ENCODE measurements around the gene CNTN4. TPM values are rescaled to one million over a fixed set of nuclear protein-coding genes. Genes with fewer than 3 reads are reported as not detected.

The CNTN4 gene
- polyA plus RNA-seq, 1 experiment = not detected

DNA sequence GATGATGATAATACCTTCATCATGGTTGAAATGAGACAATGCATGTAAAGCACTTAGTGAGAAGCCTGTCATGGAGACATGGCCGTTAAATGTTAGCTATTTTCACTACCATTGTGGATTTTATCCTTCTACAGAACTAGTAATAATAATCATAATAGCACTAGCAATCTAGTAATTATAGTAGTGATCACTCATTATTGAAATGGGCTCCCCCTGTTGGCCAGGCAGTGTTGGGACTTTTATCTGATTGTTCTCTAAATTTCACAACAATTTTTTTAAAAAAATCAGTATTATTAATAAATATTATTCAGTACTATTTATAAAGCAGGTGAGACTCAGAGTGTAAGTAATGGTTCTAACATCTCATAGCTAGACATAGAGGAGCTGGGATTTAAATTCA lies 615.3 kb downstream of the CNTN4 start:
- no peak for DNase-seq (ENCODE audit: low read depth, low spot score)
- Histone ChIP-seq H3K27me3 (ENCODE audit: control insufficient read depth, insufficient read depth, low read length) (no peaks in the 10 kb centered on the region), H3K4me3 (ENCODE audit: low read depth, low read length) (no peak overlapping the region), H3K9me3 (ENCODE audit: control insufficient read depth, insufficient read depth, low read length) (peaks cover 8% of the 10 kb centered on the region; the same call in 1 of the 2 replicates), H3K27ac (ENCODE audit: low read depth, low read length) (no peak overlapping the region)
- TF ChIP-seq, protein P1, sequence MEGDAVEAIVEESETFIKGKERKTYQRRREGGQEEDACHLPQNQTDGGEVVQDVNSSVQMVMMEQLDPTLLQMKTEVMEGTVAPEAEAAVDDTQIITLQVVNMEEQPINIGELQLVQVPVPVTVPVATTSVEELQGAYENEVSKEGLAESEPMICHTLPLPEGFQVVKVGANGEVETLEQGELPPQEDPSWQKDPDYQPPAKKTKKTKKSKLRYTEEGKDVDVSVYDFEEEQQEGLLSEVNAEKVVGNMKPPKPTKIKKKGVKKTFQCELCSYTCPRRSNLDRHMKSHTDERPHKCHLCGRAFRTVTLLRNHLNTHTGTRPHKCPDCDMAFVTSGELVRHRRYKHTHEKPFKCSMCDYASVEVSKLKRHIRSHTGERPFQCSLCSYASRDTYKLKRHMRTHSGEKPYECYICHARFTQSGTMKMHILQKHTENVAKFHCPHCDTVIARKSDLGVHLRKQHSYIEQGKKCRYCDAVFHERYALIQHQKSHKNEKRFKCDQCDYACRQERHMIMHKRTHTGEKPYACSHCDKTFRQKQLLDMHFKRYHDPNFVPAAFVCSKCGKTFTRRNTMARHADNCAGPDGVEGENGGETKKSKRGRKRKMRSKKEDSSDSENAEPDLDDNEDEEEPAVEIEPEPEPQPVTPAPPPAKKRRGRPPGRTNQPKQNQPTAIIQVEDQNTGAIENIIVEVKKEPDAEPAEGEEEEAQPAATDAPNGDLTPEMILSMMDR (IDR thresholded peaks at IDR 0.05; ENCODE audit: low read depth, low read length) = 0 out of 2 replicates have a peak, but pooled peaks have one; percentile 16
- ChIA-PET POLR2A (no interaction called here), CTCF (no interaction called here)

DNA sequence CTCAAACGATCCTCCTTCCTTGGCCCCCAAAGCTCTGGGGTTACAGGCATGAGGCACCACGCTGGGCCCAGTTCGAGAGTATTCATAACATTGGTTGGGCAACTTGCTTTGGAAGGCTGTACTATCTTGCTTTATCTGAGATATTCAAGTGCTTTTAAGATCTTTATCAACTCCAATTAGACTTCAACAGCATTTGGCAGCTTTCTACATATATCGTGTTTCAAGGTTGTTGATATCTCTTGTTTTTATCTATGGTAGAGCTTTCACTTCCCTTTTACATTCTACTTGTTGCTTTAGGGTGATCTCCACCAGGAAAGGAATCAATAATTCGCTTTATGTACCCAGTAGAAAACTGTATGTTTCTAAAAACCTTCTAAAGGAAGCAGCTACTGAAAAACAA lies 616.2 kb downstream of the CNTN4 start:
- Histone ChIP-seq H3K27ac (ENCODE audit: low read depth, low read length) (no peak overlapping the region), H3K9me3 (ENCODE audit: control insufficient read depth, insufficient read depth, low read length) (peaks cover 5% of the 10 kb centered on the region), H3K27me3 (ENCODE audit: control insufficient read depth, insufficient read depth, low read length) (no peaks in the 10 kb centered on the region), H3K4me3 (ENCODE audit: low read depth, low read length) (no peak overlapping the region)
- no peak for DNase-seq (ENCODE audit: low read depth, low spot score)
- TF ChIP-seq, protein P1 (IDR thresholded peaks at IDR 0.05; ENCODE audit: low read depth, low read length) = no peak
- ChIA-PET CTCF (no interaction called here), POLR2A (no interaction called here)

DNA sequence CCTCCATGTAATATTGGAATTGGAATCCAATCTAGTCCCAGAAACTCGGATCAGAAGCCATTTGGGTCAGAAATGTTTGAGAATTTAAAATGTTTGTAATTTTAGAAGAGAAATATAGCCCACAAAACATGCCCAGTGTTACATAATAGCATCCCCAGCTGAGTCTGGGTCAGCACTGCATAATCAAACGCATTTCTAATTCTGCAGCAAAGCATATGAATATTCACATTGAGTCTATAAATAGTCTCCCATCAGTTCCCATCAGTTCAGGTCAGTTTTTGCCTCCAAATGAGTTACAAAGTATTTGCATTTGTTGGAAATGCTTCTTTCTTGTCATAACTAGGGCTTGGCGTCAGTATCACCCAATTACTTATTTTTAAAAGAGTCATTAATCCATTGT lies 628.4 kb downstream of the CNTN4 start:
- POLR2A ChIA-PET = no interaction called here
- CTCF ChIA-PET = no interaction called here
- Histone ChIP-seq H3K9me3 (ENCODE audit: control insufficient read depth, insufficient read depth, low read length) (peaks cover 7% of the 10 kb centered on the region), H3K4me3 (ENCODE audit: low read depth, low read length) (no peak overlapping the region), H3K27me3 (ENCODE audit: control insufficient read depth, insufficient read depth, low read length) (no peaks in the 10 kb centered on the region), H3K27ac (ENCODE audit: low read depth, low read length) (no peak overlapping the region)
- DNase-seq (ENCODE audit: low read depth, low spot score) = no peak
- TF ChIP-seq, protein P1 (IDR thresholded peaks at IDR 0.05; ENCODE audit: low read depth, low read length) = no peak

DNA sequence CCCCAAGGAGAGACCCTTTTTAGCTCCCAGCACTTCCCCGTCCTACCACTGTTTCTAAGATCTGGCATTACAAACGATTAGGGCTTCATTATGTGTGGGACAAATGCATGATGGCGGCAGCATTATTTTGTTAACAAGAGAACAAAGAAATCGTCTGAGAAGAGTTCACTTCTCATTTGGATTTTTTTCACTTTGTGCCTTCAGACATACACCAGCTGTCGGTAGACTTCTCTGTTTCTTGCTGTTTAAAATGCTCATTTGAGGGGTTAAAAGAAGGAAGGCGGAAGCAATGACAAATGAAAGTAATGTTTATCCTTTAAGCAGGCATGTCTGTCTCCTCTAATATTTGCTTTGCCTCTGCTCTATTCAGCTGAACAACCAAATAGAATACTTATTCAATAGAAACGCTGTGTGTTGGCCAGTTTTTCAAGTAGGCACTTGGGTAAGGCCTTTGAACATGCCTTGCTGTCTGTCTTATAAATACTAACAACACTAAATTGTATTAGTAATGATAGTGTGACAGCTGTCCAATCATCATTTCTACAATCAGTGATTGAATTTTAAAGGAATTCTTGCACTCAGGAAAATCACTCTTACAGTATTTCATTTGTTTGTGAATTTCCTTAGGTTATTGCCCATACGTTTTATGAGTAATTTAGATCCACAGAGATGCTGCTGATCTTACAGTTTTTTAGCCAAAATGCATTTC lies 629.1 kb downstream of the CNTN4 start:
- Histone ChIP-seq H3K4me3 (ENCODE audit: low read depth, low read length) (no peak overlapping the region), H3K27ac (ENCODE audit: low read depth, low read length) (no peak overlapping the region), H3K9me3 (ENCODE audit: control insufficient read depth, insufficient read depth, low read length) (peaks cover 7% of the 10 kb centered on the region), H3K27me3 (ENCODE audit: control insufficient read depth, insufficient read depth, low read length) (no peaks in the 10 kb centered on the region)
- POLR2A ChIA-PET = no interaction called here
- DNase-seq (ENCODE audit: low read depth, low spot score) = no peak
- CTCF ChIA-PET = no interaction called here
- TF ChIP-seq, protein P1 (IDR thresholded peaks at IDR 0.05; ENCODE audit: low read depth, low read length) = no peak

- CTCF ChIA-PET = no interaction called here
- H3K4me3 ChIP-seq (ENCODE audit: low read depth, low read length) = no peak overlapping the region
- POLR2A ChIA-PET = no interaction called here
- DNase-seq (ENCODE audit: low read depth, low spot score) = no peak
- H3K27me3 ChIP-seq (ENCODE audit: control insufficient read depth, insufficient read depth, low read length) = no peaks in the 10 kb centered on the region
- H3K9me3 ChIP-seq (ENCODE audit: control insufficient read depth, insufficient read depth, low read length) = peaks cover 16% of the 10 kb centered on the region
- H3K27ac ChIP-seq (ENCODE audit: low read depth, low read length) = no peak overlapping the region
- TF ChIP-seq, protein P1 (IDR thresholded peaks at IDR 0.05; ENCODE audit: low read depth, low read length) = no peak
Measured at GRCh38 chr3:2731843-2732242, 633.2 kb downstream of the CNTN4 start.
